Umbilical cord (tissue), 2 donors: ENCODE measurements around the gene SDC1. TPM values are rescaled to one million over a fixed set of nuclear protein-coding genes. Genes with fewer than 3 reads are reported as not detected.
"Not testable (repeated sequence)": the region's sequence is repeated elsewhere in the genome, so short reads cannot be mapped to it uniquely, and the experiment has no call there.

Experiments used
- DNase-seq: peaks from one replicate; pipeline ENCODE4 v3.0.0-alpha.2; 2015; ENCODE audit warnings: low spot score
- total RNA-seq: library from RNA; depleted of rRNA; stranded (reverse); fragments of >200 nt; gene quantifications from one replicate; pipeline ENCODE4 v1.2.3, GENCODE V29; 2014; ENCODE audit warnings: low replicate concordance; ENCODE audit not compliant: insufficient read depth

SDC1 gene
- 55.4 TPM for total RNA-seq

- DNase-seq, result no peak
These were observed at the start of gene SDC1 for GRCh38 chr2:20224716-20225293. TSS of gene SDC1 (minus strand) at chr2:20225130. CDS start at chr2:20224867, 263 bp downstream.

DNA sequence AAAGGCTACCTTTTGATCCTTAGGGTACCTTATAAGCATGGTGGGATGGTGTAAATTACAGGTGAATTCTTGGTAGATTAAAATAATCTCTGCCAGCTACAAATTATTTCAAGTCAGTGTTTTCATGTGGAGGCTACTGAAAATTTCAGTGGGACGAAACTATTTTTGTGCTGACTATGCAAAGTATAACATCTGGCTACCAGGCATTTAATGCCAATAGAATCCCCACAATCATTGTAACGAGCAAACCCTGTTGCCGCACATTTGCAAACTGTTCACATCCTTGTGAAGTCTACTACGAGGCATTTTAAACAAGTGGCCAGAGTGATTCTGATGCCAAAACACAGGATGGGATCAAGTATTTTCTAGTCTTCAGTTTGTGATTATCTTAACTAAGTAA lies 48.1 kb upstream of the SDC1 start:
- DNase-seq, result no peak

- DNase-seq, result not testable (repeated sequence)
These were observed 43.4 kb upstream of the SDC1 start for GRCh38 chr2:20268317-20268716.

GRCh38 chr2:20267529-20267928 lies 42.6 kb upstream of the SDC1 start:
- DNase-seq, result no peak

GRCh38 chr2:20264629-20265028 lies 39.7 kb upstream of the SDC1 start:
- DNase-seq, result no peak

GRCh38 chr2:20257411-20257810 lies 32.5 kb upstream of the SDC1 start:
- DNase-seq, result no peak

DNA sequence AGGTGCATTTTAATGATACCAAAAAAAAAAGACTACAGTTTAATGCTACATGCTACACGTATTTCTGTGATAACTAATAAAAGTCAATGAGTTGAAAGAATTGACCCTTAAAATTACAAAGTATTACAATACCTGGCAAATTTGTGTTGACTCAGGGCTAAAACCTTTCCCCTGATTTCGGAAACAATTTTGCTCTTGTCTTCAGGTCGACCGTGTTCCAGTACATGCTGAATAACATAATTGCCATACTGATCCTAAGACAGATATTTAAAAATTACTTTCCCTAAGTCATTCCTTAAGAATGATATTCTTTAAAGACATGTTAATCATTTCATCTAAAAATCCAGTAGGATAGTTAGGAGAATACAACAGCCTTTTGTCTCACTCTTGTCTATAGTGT lies 29.8 kb upstream of the SDC1 start:
- DNase-seq, result no peak

- DNase-seq, result no peak
These were observed 25.5 kb upstream of the SDC1 start for GRCh38 chr2:20250436-20250835.

- DNase-seq, result no peak
These were observed 24.2 kb upstream of the SDC1 start for GRCh38 chr2:20249170-20249569.

- DNase-seq, result no peak
These were observed 22.2 kb upstream of the SDC1 start for GRCh38 chr2:20247084-20247483.

DNA sequence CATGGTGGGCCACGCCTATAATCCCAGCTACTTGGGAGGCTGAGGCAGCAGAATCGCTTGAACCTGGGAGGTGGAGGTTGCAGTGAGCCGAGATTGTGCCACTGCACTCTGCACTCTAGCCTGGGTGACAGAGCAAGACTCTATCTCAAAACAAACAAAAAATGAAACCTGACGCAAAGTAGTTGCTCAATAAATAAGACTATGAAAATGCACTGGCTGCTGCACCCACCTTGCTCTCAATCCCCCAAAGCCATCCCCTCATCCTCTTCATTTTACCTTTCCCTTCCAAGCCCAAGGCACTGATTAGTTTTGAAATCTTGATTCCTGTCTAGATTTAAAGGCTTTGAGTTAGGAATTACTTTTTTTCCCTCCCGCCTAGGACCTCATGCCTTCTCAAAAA lies 18.7 kb upstream of the SDC1 start:
- DNase-seq, result not testable (repeated sequence)

- no peak for DNase-seq
These were observed 17.9 kb upstream of the SDC1 start for GRCh38 chr2:20242727-20243377.

GRCh38 chr2:20241973-20242726 lies 17.2 kb upstream of the SDC1 start:
- no peak for DNase-seq

DNA sequence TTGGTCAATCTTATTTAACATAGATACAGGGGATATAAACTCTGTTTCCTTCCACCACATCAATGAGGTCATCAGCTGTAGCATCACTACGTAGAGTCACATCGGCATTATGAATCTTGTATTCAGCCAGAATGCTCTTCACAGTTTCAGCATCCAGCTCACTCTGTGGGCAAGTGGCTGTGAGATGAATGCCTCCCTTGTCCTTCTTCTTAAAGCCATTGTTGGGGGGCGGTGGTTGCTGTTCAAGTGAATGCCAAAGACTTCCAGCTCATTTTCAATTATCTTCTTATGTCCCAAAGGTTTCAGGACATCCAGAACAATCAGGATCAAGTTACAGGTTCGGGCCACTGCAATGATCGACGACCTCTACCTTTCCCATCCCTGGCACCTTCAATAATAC lies 15.4 kb upstream of the SDC1 start:
- not testable (repeated sequence) for DNase-seq

DNA sequence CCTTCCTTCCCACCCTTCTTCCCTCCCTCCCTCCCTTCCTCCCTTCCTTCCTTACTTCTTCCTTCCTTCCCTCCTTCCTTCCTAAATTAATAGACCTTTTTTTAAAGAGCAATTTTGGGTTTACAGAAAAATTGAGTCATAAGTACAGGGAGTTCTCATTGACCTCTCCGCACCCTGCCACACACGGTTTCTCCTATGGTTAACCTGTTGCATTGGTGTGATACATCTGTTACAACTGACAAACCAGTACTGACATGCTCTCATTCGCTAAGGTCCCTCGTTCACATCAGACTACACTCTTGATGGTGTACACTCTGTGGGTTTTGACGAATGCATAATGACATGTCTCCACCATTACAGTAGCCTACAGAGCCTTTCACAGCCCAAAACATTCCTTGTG lies 11.6 kb upstream of the SDC1 start:
- no peak for DNase-seq

- DNase-seq, result no peak
These were observed 10.8 kb upstream of the SDC1 start for GRCh38 chr2:20235655-20236305.

GRCh38 chr2:20234597-20234996 lies 9.7 kb upstream of the SDC1 start:
- DNase-seq, result not testable (repeated sequence)

DNA sequence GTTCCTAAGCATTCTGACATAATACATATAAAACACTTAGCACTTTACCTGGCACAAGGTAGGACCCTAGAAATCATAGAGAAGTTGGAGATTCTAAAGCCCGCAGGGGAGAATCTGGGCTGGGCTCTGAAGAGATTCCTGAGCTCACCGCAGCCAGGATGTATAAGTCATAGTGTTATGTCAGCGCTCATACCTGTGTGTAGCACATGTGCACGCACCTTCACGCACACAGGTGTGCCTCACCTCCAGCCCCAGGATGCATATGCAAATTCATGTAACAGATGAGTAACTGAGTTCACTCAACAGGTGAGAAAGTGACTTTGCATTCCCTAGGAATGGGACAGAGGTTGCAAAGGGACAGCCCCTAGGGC lies 7.9 kb upstream of the SDC1 start:
- peak; percentile 38 for DNase-seq

- DNase-seq, result no peak
These were observed 6.7 kb upstream of the SDC1 start for GRCh38 chr2:20231598-20232026.

- no peak for DNase-seq
These were observed 6.2 kb upstream of the SDC1 start for GRCh38 chr2:20231159-20231558.

DNA sequence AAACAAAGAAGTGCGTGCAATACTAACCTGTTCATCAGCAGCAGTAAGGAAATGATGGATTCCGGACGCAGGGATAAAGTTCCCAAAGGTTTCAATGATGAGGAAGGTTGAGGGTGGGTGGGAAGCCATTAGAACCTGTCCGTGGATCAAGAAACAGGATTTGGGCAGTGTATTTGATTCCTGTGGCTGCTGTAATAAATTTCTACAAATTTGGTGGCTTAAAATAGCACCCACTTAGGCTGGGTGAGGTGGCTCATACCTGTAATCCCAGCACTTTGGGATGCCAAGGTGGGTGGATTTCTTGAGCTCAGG lies 5.1 kb upstream of the SDC1 start:
- no peak for DNase-seq

- DNase-seq, result no peak
These were observed 4.6 kb upstream of the SDC1 start for GRCh38 chr2:20229322-20230113.
